ENCODE results near the gene LRCH4.
"Not testable (repeated sequence)": the region's sequence is repeated elsewhere in the genome, so short reads cannot be mapped to it uniquely, and the experiment has no call there.

LRCH4 gene

DNA sequence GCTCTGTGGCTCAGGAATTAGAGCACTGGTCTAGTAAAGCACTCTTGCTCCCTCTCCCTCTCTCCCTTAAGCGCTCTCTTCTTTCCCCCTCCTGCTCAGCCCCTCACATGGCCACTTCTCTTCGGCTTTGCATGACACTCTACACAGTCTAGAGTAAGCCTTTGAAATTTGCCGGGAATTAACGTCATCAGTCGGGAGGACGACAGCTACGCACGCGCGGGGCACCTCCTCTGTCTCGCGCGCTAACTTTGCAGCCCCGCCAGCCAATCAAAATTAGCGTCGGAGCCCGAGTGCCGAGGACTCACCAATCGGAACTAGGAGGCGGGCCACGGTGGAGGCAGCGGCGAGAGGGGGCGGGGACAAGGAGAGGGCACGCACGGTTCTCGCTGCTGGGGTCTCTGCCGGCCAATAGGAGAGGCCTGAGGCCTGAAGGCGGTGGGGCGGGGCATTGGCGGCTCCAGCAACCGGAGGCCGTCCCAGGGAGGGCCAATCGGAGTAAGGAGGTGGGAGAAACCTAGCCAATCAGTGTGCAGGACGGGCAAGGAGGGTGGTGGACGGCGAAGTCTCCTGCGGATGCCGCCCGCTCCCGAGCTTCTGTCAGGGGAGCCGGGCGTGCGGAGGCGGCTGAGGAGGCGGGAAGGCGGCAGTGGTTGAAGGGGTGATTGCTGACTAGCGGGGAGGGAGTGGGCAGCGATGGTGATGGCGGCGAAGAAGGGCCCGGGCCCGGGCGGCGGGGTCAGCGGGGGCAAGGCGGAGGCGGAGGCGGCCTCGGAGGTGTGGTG lies 47.1 kb downstream of the LRCH4 start, which contains the start of gene AGFG2:
Gene AGFG2 (plus strand): TSS at position 550 of the 782 bp plus-strand sequence. CDS start 144 bp downstream, at position 694.
- H3K27me3 ChIP-seq (ENCODE audit: control insufficient read depth, insufficient read depth, low read length) = peaks cover 8% of the 10 kb centered on the region; the same call in 1 of the 2 replicates
- H3K9me3 ChIP-seq (ENCODE audit: control insufficient read depth, insufficient read depth, low read depth, low read length) = no peaks in the 10 kb centered on the region
- no peak within 1 kb of the TSS for H3K27ac ChIP-seq (ENCODE audit: low read depth, low read length)
- H3K36me3 ChIP-seq (ENCODE audit: control insufficient read depth, insufficient read depth, low read length) = no peaks in the 10 kb centered on the region
- peak within 1 kb of the TSS; percentile 53 for H3K9ac ChIP-seq (ENCODE audit: low read length)
- H3K4me3 ChIP-seq (ENCODE audit: low read depth, low read length) = peak within 1 kb of the TSS; percentile 72
- peaks cover 16% of the 10 kb centered on the region for H3K4me1 ChIP-seq (ENCODE audit: control insufficient read depth, insufficient read depth, low read length)

DNA sequence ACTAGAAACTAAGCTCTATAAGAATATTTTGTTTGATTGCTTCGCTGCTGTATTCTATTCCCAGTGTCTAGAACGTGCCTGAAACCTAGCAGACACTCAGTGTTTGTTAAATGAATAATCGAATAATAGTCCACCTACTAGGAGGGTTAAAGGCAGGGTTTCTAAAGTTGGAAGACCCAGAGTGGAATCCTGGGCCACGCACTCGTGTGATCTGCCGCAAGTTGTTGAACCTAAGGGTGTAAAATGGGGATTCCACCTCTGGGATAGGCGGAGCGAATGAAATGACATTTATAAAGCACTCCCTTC lies 47.6 kb downstream of the LRCH4 start:
- Histone ChIP-seq H3K27me3 (ENCODE audit: control insufficient read depth, insufficient read depth, low read length) (peaks cover 8% of the 10 kb centered on the region; the same call in 1 of the 2 replicates), H3K4me3 (ENCODE audit: low read depth, low read length) (peak overlapping the region; percentile 67), H3K9ac (ENCODE audit: low read length) (peak overlapping the region; percentile 9), H3K27ac (ENCODE audit: low read depth, low read length) (no peak overlapping the region), H3K4me1 (ENCODE audit: control insufficient read depth, insufficient read depth, low read length) (peaks cover 11% of the 10 kb centered on the region), H3K36me3 (ENCODE audit: control insufficient read depth, insufficient read depth, low read length) (no peaks in the 10 kb centered on the region), H3K9me3 (ENCODE audit: control insufficient read depth, insufficient read depth, low read depth, low read length) (no peaks in the 10 kb centered on the region)

DNA sequence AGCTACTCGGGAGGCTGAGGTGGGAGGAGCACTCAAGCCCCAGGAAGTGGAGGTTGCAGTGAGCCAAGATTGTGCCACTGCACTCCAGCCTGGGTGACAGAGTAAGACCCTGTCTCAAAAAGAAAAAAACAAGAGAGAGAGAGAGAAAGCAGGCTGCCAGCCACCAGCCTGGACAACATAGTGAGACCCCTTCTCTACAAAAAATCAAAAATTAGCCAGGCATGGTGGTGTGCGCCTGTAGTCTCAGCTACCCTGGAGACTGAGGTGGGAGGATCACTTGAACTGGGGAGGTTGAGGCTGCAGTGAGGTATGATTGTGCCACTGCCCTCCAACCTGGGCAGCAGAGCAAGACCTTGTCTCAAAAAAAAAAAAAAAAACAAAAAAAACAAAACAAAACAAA lies 49.2 kb downstream of the LRCH4 start:
- H3K27ac ChIP-seq (ENCODE audit: low read depth, low read length); H3K36me3 ChIP-seq (ENCODE audit: control insufficient read depth, insufficient read depth, low read length); H3K4me1 ChIP-seq (ENCODE audit: control insufficient read depth, insufficient read depth, low read length); H3K27me3 ChIP-seq (ENCODE audit: control insufficient read depth, insufficient read depth, low read length); H3K9me3 ChIP-seq (ENCODE audit: control insufficient read depth, insufficient read depth, low read depth, low read length); H3K4me3 ChIP-seq (ENCODE audit: low read depth, low read length); H3K9ac ChIP-seq (ENCODE audit: low read length): not testable (repeated sequence)

DNA sequence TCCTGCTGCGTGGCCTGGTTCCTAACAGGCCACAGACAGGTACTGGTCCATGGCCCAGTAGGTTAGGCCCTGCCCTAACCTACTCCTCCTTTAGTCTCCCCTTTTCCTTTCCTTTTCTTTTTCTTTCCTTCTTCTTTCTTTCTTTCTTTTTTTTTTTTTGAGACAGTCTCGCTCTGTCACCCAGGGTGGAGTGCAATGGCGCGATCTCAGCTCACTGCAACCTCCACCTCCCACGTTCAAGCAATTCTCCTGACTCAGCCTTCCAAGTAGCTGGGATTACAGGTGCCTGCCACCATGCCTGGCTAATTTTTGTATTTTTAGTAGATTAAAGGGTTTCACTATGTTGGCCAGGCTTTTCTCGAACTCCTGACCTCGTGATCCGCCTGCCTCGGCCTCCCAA lies 49.9 kb downstream of the LRCH4 start:
- not testable (repeated sequence) for H3K9ac ChIP-seq (ENCODE audit: low read length); H3K27ac ChIP-seq (ENCODE audit: low read depth, low read length); H3K4me3 ChIP-seq (ENCODE audit: low read depth, low read length); H3K4me1 ChIP-seq (ENCODE audit: control insufficient read depth, insufficient read depth, low read length); H3K36me3 ChIP-seq (ENCODE audit: control insufficient read depth, insufficient read depth, low read length); H3K9me3 ChIP-seq (ENCODE audit: control insufficient read depth, insufficient read depth, low read depth, low read length); H3K27me3 ChIP-seq (ENCODE audit: control insufficient read depth, insufficient read depth, low read length)

DNA sequence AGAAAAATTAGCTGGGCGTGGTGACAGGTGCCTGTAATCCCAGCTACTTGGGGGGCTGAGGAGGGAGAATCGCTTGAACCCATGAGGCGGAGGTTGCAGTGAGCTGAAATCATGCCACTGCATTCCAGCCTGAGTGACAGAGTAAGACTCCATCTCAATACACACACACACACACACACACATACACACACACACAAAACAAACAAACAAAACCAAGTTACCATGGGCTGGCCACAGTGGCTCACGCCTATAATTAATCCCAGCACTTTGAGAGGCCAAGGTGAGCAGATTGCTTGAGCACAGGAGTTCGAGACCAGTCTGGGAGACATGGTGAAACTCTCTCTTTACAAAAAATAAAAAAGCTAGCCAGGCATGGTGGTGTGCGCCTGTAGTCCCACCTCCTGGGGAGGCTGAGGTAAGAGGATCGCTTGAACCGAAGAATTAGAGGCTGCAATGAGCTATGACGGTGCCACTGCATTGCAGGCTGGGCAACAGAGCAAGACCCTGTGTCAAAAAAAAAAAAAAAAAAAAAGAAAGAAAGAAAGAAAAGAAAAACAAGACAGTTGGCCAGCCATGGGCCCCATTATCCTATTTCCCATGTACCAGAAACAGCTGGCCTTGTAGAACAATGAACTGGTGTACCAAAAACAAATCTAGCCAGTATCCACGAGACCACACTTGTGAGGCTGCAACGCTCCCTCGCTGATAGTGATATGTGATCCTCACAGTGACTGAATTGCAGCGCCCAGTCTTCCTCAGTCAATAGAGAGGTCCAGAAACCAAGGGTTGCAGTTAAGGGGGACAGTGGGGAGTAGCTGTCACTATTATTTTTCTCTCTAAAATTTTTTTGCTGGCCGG lies 53.5 kb downstream of the LRCH4 start:
- no peaks in the 10 kb centered on the region for H3K9me3 ChIP-seq (ENCODE audit: control insufficient read depth, insufficient read depth, low read depth, low read length)
- H3K27ac ChIP-seq (ENCODE audit: low read depth, low read length) = no peak overlapping the region
- no peaks in the 10 kb centered on the region for H3K4me1 ChIP-seq (ENCODE audit: control insufficient read depth, insufficient read depth, low read length)
- no peak overlapping the region for H3K4me3 ChIP-seq (ENCODE audit: low read depth, low read length)
- no peaks in the 10 kb centered on the region for H3K36me3 ChIP-seq (ENCODE audit: control insufficient read depth, insufficient read depth, low read length)
- H3K9ac ChIP-seq (ENCODE audit: low read length) = no peak overlapping the region
- H3K27me3 ChIP-seq (ENCODE audit: control insufficient read depth, insufficient read depth, low read length) = no peaks in the 10 kb centered on the region

DNA sequence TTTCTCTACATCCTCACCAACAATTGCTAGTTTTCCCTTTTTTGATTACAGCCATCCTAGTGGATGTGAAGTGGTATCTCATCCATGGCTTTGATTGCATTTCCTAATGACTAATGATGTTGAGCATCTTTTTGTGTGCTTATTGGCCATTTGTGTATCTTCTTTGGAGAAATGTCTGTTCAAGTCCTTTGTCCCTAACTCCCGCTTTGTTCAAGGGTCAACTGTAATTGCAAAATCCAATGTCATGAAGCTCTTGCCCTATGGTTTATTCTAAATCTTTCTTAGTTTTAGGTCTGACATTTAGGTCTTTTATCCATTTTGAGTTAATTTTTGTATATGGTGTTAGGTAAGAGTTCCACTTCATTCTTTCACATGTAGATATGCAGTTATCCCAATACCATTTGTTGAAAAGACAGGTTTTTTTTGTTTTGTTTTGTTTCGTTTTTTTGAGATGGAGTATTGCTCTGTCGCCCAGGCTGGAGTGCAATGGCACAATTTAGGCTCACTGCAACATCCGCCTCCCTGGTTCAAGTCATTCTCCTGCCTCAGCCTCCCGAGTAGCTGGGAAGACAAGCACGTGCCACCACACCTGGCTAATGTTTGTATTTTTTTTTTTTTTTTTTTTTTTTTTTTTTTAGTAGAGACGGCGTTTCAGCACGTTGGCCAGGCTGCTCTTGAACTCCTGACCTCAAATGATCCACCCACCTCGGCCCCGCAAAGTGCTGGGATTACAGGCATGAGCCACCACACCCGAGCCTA lies 57.6 kb downstream of the LRCH4 start:
- not testable (repeated sequence) for H3K4me1 ChIP-seq (ENCODE audit: control insufficient read depth, insufficient read depth, low read length); H3K4me3 ChIP-seq (ENCODE audit: low read depth, low read length); H3K9ac ChIP-seq (ENCODE audit: low read length); H3K36me3 ChIP-seq (ENCODE audit: control insufficient read depth, insufficient read depth, low read length); H3K9me3 ChIP-seq (ENCODE audit: control insufficient read depth, insufficient read depth, low read depth, low read length); H3K27me3 ChIP-seq (ENCODE audit: control insufficient read depth, insufficient read depth, low read length); H3K27ac ChIP-seq (ENCODE audit: low read depth, low read length)
